Gastrocnemius medialis (tissue), 4 donors: ENCODE results near the gene MYBPH. TPM values are rescaled to one million over a fixed set of nuclear protein-coding genes. Genes with fewer than 3 reads are reported as not detected.

Source experiments
- ATAC-seq, 2 donors: fragments of 150-250 bp; one replicate each; pipeline ENCODE4 v1.9.1; 2016
- DNase-seq, 2 donors: peaks; one replicate each; pipeline ENCODE4 v3.0.0-alpha.2; 2019
- H3K27ac ChIP-seq, 4 donors: fragments of 200-600 bp; sonication (generic); 1 replicate in 1 of 4; 2 replicates in 3 of 4; pipeline ENCODE4 v1.5.1; 2016 to 2018; ENCODE audit warnings: mild to moderate bottlenecking in 2 of 4, moderate library complexity in 1 of 4
- H3K27me3 ChIP-seq, 3 donors: fragments of 200-600 bp; sonication (generic) in 2 of 3; 1 replicate in 1 of 3; 2 replicates in 2 of 3; pipeline versions ENCODE4 v1.5.1 to v1.6.0; 2016 to 2019; ENCODE audit warnings: mild to moderate bottlenecking in 1 of 3, moderate library complexity in 1 of 3
- H3K36me3 ChIP-seq, 2 donors: fragments of 200-600 bp; sonication (generic) in 1 of 2; one replicate each; pipeline ENCODE4 v1.5.1; 2017 to 2018
- H3K4me1 ChIP-seq, 2 donors: fragments of 200-600 bp; sonication (generic) in 1 of 2; one replicate each; pipeline ENCODE4 v1.5.1; 2016 to 2017; ENCODE audit warnings: mild to moderate bottlenecking in 2 of 2
- H3K4me3 ChIP-seq, 4 donors: fragments of 200-600 bp; sonication (generic) in 3 of 4; 1 replicate in 1 of 4; 2 replicates in 3 of 4; pipeline ENCODE4 v1.5.1; 2016 to 2019; ENCODE audit warnings: mild to moderate bottlenecking in 2 of 4
- H3K9me3 ChIP-seq, 3 donors: fragments of 200-600 bp; sonication (generic) in 2 of 3; 1 replicate in 1 of 3; 2 replicates in 2 of 3; pipeline ENCODE4 v1.5.1; 2016 to 2019
- POLR2A ChIP-seq, 2 donors: fragments of 450-650 bp; IDR thresholded peaks; one replicate each; pipeline ENCODE4 v1.6.1; 2017; ENCODE audit warnings: antibody characterized with exemption in 2 of 2, mild to moderate bottlenecking in 2 of 2, moderate library complexity in 2 of 2
- in situ Hi-C, 4 donors: fragments of 200-750 bp; cut with MboI; loops; one replicate each; pipeline versions ENCODE4 v1.15.0 to v1.8.0; 2017; ENCODE audit warnings: low sequenced_read_pairs in 4 of 4
- intact Hi-C: fragments of 100-400 bp; cut with DNase I; formaldehyde crosslinking; loops from one replicate; pipeline ENCODE4 v1.15.1; 2023; ENCODE audit warnings: low total_unique reads
- total RNA-seq, 4 donors: library from RNA; depleted of rRNA; stranded (reverse); fragments of >200 nt; gene quantifications; one replicate each; pipeline versions ENCODE4 v1.1.0 to v1.2.3, GENCODE V29; 2016
- TF ChIP-seq, protein P1 (sequence below), 5 experiments: fragments of 450-650 bp in 3 of 5; fragments of 200-600 bp in 2 of 5; sonication (generic) in 2 of 5; IDR thresholded peaks in 4 of 5; conservative IDR thresholded peaks in 1 of 5; 1 replicate in 4 of 5; 2 replicates in 1 of 5; pipeline ENCODE4 v1.5.1; 2016 to 2019; ENCODE audit warnings: antibody characterized with exemption in 5 of 5, mild to moderate bottlenecking in 3 of 5, moderate library complexity in 3 of 5

Gene MYBPH
- total RNA-seq, 4 donors from 2014 or later = 7.4 to 260 (median 45.5) TPM

DNA sequence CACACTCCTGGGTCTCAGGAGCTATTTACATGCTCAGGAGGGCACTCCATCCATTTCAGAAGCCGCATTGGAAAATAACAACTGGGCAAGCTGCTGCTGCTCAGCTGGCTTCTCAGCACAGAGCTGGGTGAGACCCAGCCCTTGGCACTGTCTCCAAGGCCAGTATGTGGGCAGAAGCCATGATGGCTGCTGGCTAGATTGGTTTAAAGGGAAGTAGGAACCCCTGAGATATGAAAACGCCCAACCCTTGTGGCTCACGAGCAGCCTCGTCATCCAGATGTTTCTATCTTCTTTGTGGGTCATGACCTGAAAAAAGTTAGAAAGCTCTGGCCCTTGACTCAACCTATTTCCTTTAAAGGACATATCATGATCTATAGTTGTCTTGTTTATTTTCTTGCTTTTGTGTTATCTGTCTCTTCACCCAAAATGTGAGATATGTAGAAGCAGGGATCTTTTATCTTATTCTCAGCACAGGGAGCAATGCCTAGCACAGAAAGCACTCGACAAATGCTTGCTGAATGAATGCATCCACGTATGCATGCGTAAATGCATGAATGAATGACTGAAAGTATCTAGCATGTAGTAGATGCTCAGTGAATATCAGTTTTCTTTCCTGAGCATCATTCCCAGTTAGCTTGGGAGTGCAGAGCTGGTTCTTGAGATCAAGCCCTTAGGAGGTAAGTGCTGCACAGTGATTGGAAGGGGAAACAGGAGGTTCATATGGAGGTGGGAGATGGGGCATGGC lies 11.6 kb downstream of the MYBPH start:
- intact Hi-C loops = no loop called here
- no peaks in the 10 kb centered on the region for H3K4me1 ChIP-seq
- no peak for DNase-seq

GRCh38 chr1:203162403-203162802 lies 13.2 kb downstream of the MYBPH start:
- no peak for ATAC-seq
- DNase-seq = no peak
- no peak overlapping the region for H3K4me3 ChIP-seq
- no peaks in the 10 kb centered on the region for H3K4me1 ChIP-seq
- no peaks in the 10 kb centered on the region for H3K36me3 ChIP-seq
- in situ Hi-C loops (loop anchor here in 1 of 4 donors (10.0 kb wide), 1 partner anchor 52 kb away; no protein-coding TSS in a partner anchor), intact Hi-C loops (no loop called here)
- no peaks in the 10 kb centered on the region for H3K9me3 ChIP-seq
- no peak overlapping the region for H3K27ac ChIP-seq
- peaks cover 0 to 4% (median 0%) of the 10 kb centered on the region in 3 donors for H3K27me3 ChIP-seq
- no peak for TF ChIP-seq POLR2A (IDR thresholded peaks at IDR 0.05)
- TF ChIP-seq, protein P1, sequence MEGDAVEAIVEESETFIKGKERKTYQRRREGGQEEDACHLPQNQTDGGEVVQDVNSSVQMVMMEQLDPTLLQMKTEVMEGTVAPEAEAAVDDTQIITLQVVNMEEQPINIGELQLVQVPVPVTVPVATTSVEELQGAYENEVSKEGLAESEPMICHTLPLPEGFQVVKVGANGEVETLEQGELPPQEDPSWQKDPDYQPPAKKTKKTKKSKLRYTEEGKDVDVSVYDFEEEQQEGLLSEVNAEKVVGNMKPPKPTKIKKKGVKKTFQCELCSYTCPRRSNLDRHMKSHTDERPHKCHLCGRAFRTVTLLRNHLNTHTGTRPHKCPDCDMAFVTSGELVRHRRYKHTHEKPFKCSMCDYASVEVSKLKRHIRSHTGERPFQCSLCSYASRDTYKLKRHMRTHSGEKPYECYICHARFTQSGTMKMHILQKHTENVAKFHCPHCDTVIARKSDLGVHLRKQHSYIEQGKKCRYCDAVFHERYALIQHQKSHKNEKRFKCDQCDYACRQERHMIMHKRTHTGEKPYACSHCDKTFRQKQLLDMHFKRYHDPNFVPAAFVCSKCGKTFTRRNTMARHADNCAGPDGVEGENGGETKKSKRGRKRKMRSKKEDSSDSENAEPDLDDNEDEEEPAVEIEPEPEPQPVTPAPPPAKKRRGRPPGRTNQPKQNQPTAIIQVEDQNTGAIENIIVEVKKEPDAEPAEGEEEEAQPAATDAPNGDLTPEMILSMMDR (IDR thresholded peaks at IDR 0.05 in 4 of 5, conservative IDR thresholded peaks at IDR 0.05 in 1 of 5) = no peak

More for the DNA sequence above, 11.6 kb downstream of the MYBPH start:
- in situ Hi-C loops = loop anchor here in 1 of 4 donors (10.0 kb wide), 1 partner anchor 51 kb away; no protein-coding TSS in a partner anchor
- Histone ChIP-seq H3K27ac (no peak overlapping the region), H3K27me3 (peaks cover 0 to 4% (median 0%) of the 10 kb centered on the region in 3 donors), H3K4me3 (no peak overlapping the region), H3K9me3 (no peaks in the 10 kb centered on the region), H3K36me3 (no peaks in the 10 kb centered on the region)
- no peak for ATAC-seq
- TF ChIP-seq POLR2A (IDR thresholded peaks at IDR 0.05) = no peak
- TF ChIP-seq, protein P1 (IDR thresholded peaks at IDR 0.05 in 4 of 5, conservative IDR thresholded peaks at IDR 0.05 in 1 of 5) = no peak

- Histone ChIP-seq H3K27me3 (peaks cover 0 to 4% (median 0%) of the 10 kb centered on the region in 3 donors), H3K36me3 (no peaks in the 10 kb centered on the region), H3K9me3 (no peaks in the 10 kb centered on the region), H3K27ac (no peak overlapping the region), H3K4me1 (no peaks in the 10 kb centered on the region), H3K4me3 (no peak overlapping the region)
- DNase-seq (no peak), ATAC-seq (no peak)
- in situ Hi-C loops = loop anchor here in 1 of 4 donors (10.0 kb wide), 1 partner anchor 53 kb away; no protein-coding TSS in a partner anchor
- intact Hi-C loops = no loop called here
- no peak for TF ChIP-seq POLR2A (IDR thresholded peaks at IDR 0.05)
Measured at GRCh38 chr1:203161703-203162102, 13.9 kb downstream of the MYBPH start.

GRCh38 chr1:203161175-203161574 lies 14.5 kb downstream of the MYBPH start:
- in situ Hi-C loops = loop anchor here in 1 of 4 donors (10.0 kb wide), 1 partner anchor 54 kb away; no protein-coding TSS in a partner anchor
- H3K4me3 ChIP-seq = no peak overlapping the region
- no peak for TF ChIP-seq POLR2A (IDR thresholded peaks at IDR 0.05)
- TF ChIP-seq, protein P1 (IDR thresholded peaks at IDR 0.05 in 4 of 5, conservative IDR thresholded peaks at IDR 0.05 in 1 of 5) = no peak

GRCh38 chr1:203159844-203160243 lies 15.8 kb downstream of the MYBPH start:
- H3K4me3 ChIP-seq = no peak overlapping the region
- no peak for DNase-seq
- peaks cover 0 to 4% (median 0%) of the 10 kb centered on the region in 3 donors for H3K27me3 ChIP-seq
- no peak for TF ChIP-seq POLR2A (IDR thresholded peaks at IDR 0.05)
- TF ChIP-seq, protein P1 (IDR thresholded peaks at IDR 0.05 in 4 of 5, conservative IDR thresholded peaks at IDR 0.05 in 1 of 5) = no peak
- H3K27ac ChIP-seq = no peak overlapping the region
- intact Hi-C loops = no loop called here
- in situ Hi-C loops = loop anchor here in 1 of 4 donors (10.0 kb wide), 1 partner anchor 55 kb away; no protein-coding TSS in a partner anchor
- H3K36me3 ChIP-seq = no peaks in the 10 kb centered on the region
- H3K4me1 ChIP-seq = no peaks in the 10 kb centered on the region
- H3K9me3 ChIP-seq = no peaks in the 10 kb centered on the region
- ATAC-seq = no peak

More at GRCh38 chr1:203161175-203161574, 14.5 kb downstream of the MYBPH start:
- intact Hi-C loops = no loop called here
- no peak for DNase-seq
- Histone ChIP-seq H3K4me1 (no peaks in the 10 kb centered on the region), H3K36me3 (no peaks in the 10 kb centered on the region), H3K27ac (no peak overlapping the region), H3K9me3 (no peaks in the 10 kb centered on the region), H3K27me3 (peaks cover 0 to 4% (median 0%) of the 10 kb centered on the region in 3 donors)
- no peak for ATAC-seq
